ENCODE data around the gene TACC2.

- TF ChIP-seq POLR2A (IDR thresholded peaks at IDR 0.05; ENCODE audit: low read length) (no peak), GATA1 (IDR thresholded peaks at IDR 0.05; ENCODE audit: low read depth, low read length) (no peak)
These were observed 243.8 kb downstream of the TACC2 start for GRCh38 chr10:122232769-122233168.
